Endothelial cell of umbilical vein (primary cell): ENCODE data around the gene MED6. TPM values are rescaled to one million over a fixed set of nuclear protein-coding genes. Genes with fewer than 3 reads are reported as not detected.

ENCODE experiments used
- BruUV-seq: library from RNA; stranded (reverse); fragments of 400-500 nt; replicated peaks from 2 replicates; lab custom pipeline; 2021; lab: Mats Ljungman, UMichigan
- CTCF ChIA-PET: fragments of 300-600, 350-600 bp; sonication (Branson Sonifier 250); formaldehyde crosslinking; loops from one replicate; lab custom pipeline; 2021; ENCODE audit warnings: antibody characterized with exemption, inconsistent platforms; lab: Charles Lee
- POLR2A ChIA-PET: fragments of 300-600, 350-600 bp; sonication (Branson Sonifier 250); formaldehyde crosslinking; loops from one replicate; lab custom pipeline; 2021; ENCODE audit warnings: antibody characterized with exemption, inconsistent platforms; lab: Charles Lee
- DNase-seq: peaks from one replicate; pipeline ENCODE4 v3.0.0-alpha.2; 2011; ENCODE audit warnings: low read depth, low spot score
- FAIRE-seq: peaks from 2 replicates; lab custom pipeline; 2011; peaks lifted over from hg19 to GRCh38; lab: Jason Lieb, UNC
- H2AFZ ChIP-seq: 2 replicates; pipeline ENCODE4 v1.6.0; 2012; ENCODE audit warnings: low read depth, low read length, control low read depth, inconsistent platforms
- H3K27ac ChIP-seq: 2 replicates; pipeline ENCODE4 v1.5.1; 2011; ENCODE audit warnings: low read depth, mild to moderate bottlenecking, control low read depth, low read length, moderate library complexity; ENCODE audit not compliant: insufficient read depth
- H3K27me3 ChIP-seq, 2 experiments: 2 replicates each; pipeline versions ENCODE4 v1.6.0 to v1.6.1; 2011; ENCODE audit warnings: low read length in 2 of 2, mixed read lengths in 1 of 2; ENCODE audit not compliant: control insufficient read depth in 2 of 2, insufficient read depth in 2 of 2
- H3K36me3 ChIP-seq, 2 experiments: 2 replicates in 1 of 2; 3 replicates in 1 of 2; pipeline ENCODE4 v1.5.1; 2011; ENCODE audit warnings: low read length in 2 of 2, mild to moderate bottlenecking in 1 of 2, moderate library complexity in 1 of 2; ENCODE audit not compliant: control insufficient read depth in 2 of 2, insufficient read depth in 2 of 2; ENCODE audit errors: extremely low read depth in 1 of 2
- H3K4me1 ChIP-seq: 3 replicates; pipeline ENCODE4 v1.5.1; 2011; ENCODE audit warnings: mild to moderate bottlenecking, low read length; ENCODE audit not compliant: control insufficient read depth, insufficient read depth; ENCODE audit errors: extremely low read depth
- H3K4me2 ChIP-seq: 2 replicates; pipeline ENCODE4 v1.6.1; 2011; ENCODE audit warnings: low read length, control low read depth, mixed read lengths; ENCODE audit not compliant: insufficient read depth
- H3K4me3 ChIP-seq, 3 experiments: fragments of 200-600 bp in 1 of 3; sonication (generic), shearing (Covaris generic) in 1 of 3; replicated peaks in 1 of 3; 2 replicates each; pipeline ENCODE4 v1.5.1; 2011 to 2016; ENCODE audit warnings: control low read depth in 3 of 3, low read length in 3 of 3, mild to moderate bottlenecking in 2 of 3, inconsistent platforms in 1 of 3, low read depth in 1 of 3, moderate library complexity in 1 of 3; ENCODE audit not compliant: insufficient read depth in 1 of 3
- H3K79me2 ChIP-seq: 2 replicates; pipeline ENCODE4 v1.6.0; 2012; ENCODE audit warnings: low read length, inconsistent platforms; ENCODE audit not compliant: control insufficient read depth, insufficient read depth
- H3K9ac ChIP-seq: replicated peaks from 2 replicates; pipeline ENCODE3; 2011; ENCODE audit warnings: low read length, control low read depth; ENCODE audit not compliant: insufficient read depth; ENCODE audit errors: extremely low read depth
- H3K9me1 ChIP-seq: replicated peaks from 3 replicates; pipeline ENCODE4 v1.6.0; 2011; ENCODE audit warnings: mild to moderate bottlenecking, low read length; ENCODE audit not compliant: control insufficient read depth, insufficient read depth; ENCODE audit errors: extremely low read depth
- H3K9me3 ChIP-seq: replicated peaks from 2 replicates; pipeline ENCODE4 v1.5.1; 2012; ENCODE audit warnings: low read length, inconsistent platforms; ENCODE audit not compliant: control insufficient read depth, insufficient read depth
- H4K20me1 ChIP-seq: replicated peaks from 2 replicates; pipeline ENCODE3; 2011; ENCODE audit warnings: mild to moderate bottlenecking, low read length; ENCODE audit not compliant: control insufficient read depth, insufficient read depth; ENCODE audit errors: extremely low read depth
- EZH2 ChIP-seq: IDR thresholded peaks from 2 replicates; pipeline ENCODE4 v1.6.1; 2012; ENCODE audit warnings: borderline replicate concordance, low read depth, mild to moderate bottlenecking, moderate library complexity, low read length, inconsistent platforms; ENCODE audit not compliant: severe bottlenecking
- FOS ChIP-seq: IDR thresholded peaks from 2 replicates; pipeline ENCODE4 v1.6.1; 2011; ENCODE audit warnings: mild to moderate bottlenecking, low read length, moderate library complexity, borderline replicate concordance; ENCODE audit not compliant: insufficient read depth
- GATA2 ChIP-seq: IDR thresholded peaks from 2 replicates; pipeline ENCODE4 v1.7.0; 2011; ENCODE audit warnings: low read depth, mild to moderate bottlenecking, moderate library complexity, mixed read lengths, low read length; ENCODE audit not compliant: insufficient read length, insufficient read depth
- JUN ChIP-seq: IDR thresholded peaks from 2 replicates; pipeline ENCODE4 v1.6.1; 2011; ENCODE audit warnings: borderline replicate concordance, low read depth; ENCODE audit not compliant: insufficient read length, insufficient read depth
- MYC ChIP-seq: IDR thresholded peaks from one replicate; pipeline ENCODE4 v1.6.1; 2011; ENCODE audit warnings: mild to moderate bottlenecking, low read depth, low read length
- POLR2A ChIP-seq: IDR thresholded peaks from 2 replicates; pipeline ENCODE4 v1.6.1; 2012; ENCODE audit warnings: low read depth, mild to moderate bottlenecking, control low read depth, low read length
- POLR2AphosphoS5 ChIP-seq: IDR thresholded peaks from 2 replicates; pipeline ENCODE4 v1.6.1; 2012; ENCODE audit warnings: low read depth, mild to moderate bottlenecking, control low read depth, low read length, moderate library complexity; ENCODE audit not compliant: insufficient read depth
- dilution Hi-C: fragments of 300-500 bp; cut with MboI; formaldehyde crosslinking; loops from one replicate; pipeline ENCODE4 v1.15.0; 2019; ENCODE audit warnings: low sequenced_read_pairs; ENCODE audit not compliant: extremely low pct_ligation_motif_present
- intact Hi-C: fragments of 100-400 bp; cut with micrococcal nuclease; formaldehyde crosslinking; loops from one replicate; pipeline ENCODE4 v1.10.0; 2022
- polyA plus RNA-seq, 4 experiments: library from polyadenylated mRNA; depleted of rRNA in 3 of 4; stranded (reverse) in 3 of 4; unstranded in 1 of 4; fragments of >200 nt; gene quantifications; 2 replicates each; pipeline versions ENCODE4 v1.2.1 to v1.2.3, GENCODE V29; 2011 to 2012; ENCODE audit warnings: missing spikeins in 1 of 4
- total RNA-seq: library from RNA; stranded (reverse); gene quantifications from 2 replicates; pipeline ENCODE4 v1.2.3, GENCODE V29; 2021
- TF ChIP-seq, protein P1 (sequence below): IDR thresholded peaks from 2 replicates; pipeline ENCODE4 v1.6.1; 2011; ENCODE audit not compliant: insufficient read depth, insufficient read length
- TF ChIP-seq, protein P2 (sequence below), 2 donors: IDR thresholded peaks; 1 replicate in 1 of 2; 2 replicates in 1 of 2; pipeline ENCODE4 v1.5.1; 2011; ENCODE audit warnings: low read length in 2 of 2, mild to moderate bottlenecking in 2 of 2, moderate library complexity in 2 of 2, control low read depth in 1 of 2, inconsistent platforms in 1 of 2, low read depth in 1 of 2; ENCODE audit not compliant: insufficient read depth in 1 of 2; ENCODE audit errors: extremely low read depth in 1 of 2

The MED6 gene
- total and polyA plus RNA-seq, 2 donors (not counting 3 experiments of a cell fraction or from before 2014, with no cell fraction given): 22.8 to 41.5 TPM

DNA sequence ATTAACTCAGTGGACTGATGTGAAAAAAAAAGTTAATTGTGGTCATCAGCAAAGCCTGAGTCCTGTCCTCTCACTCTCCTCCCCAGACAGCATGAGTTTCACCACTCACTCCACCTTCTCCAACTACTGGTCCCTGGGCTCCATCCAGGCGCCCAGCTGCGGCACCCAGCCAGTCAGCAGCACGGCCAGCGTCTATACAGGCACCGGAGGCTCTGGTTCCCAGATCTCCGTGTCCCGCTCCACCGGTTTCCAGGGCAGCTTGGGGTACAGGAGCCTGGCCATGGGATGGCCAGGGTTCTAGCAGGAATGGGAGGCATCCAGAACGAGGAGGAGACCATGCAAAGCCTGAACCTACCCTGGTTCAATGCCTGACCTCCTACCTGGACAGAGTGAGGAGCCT lies 6.0 kb downstream of the MED6 start:
- H3K27ac ChIP-seq: no peak overlapping the region
- CTCF ChIA-PET: interaction anchor here (0.6 to 0.9 kb wide), 2 partner anchors 18 to 27 kb away, joined by 3 to 4 read pairs; no protein-coding TSS in a partner anchor
- intact Hi-C loops (no loop called here), dilution Hi-C loops (no loop called here)
- H3K9me1 ChIP-seq: no peaks in the 10 kb centered on the region
- no peaks in the 10 kb centered on the region for H3K27me3 ChIP-seq
- peaks cover 2 to 25% of the 10 kb centered on the region in 2 experiments for H3K36me3 ChIP-seq
- H3K79me2 ChIP-seq: peaks cover 26% of the 10 kb centered on the region
- no peaks in the 10 kb centered on the region for H4K20me1 ChIP-seq
- no TSS peak for BruUV-seq
- no peak overlapping the region for H3K4me3 ChIP-seq
- no peaks in the 10 kb centered on the region for H3K9me3 ChIP-seq
- TF ChIP-seq POLR2A (no peak), FOS (no peak), POLR2AphosphoS5 (no peak)
- TF ChIP-seq, protein P1, sequence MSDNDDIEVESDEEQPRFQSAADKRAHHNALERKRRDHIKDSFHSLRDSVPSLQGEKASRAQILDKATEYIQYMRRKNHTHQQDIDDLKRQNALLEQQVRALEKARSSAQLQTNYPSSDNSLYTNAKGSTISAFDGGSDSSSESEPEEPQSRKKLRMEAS: no peak
- H3K4me2 ChIP-seq: no peak overlapping the region
- POLR2A ChIA-PET: no interaction called here
- peaks cover 6% of the 10 kb centered on the region for H3K4me1 ChIP-seq
- no peak overlapping the region for H2AFZ ChIP-seq
- no peak overlapping the region for H3K9ac ChIP-seq
- FAIRE-seq (no peak), DNase-seq (no peak)

DNA sequence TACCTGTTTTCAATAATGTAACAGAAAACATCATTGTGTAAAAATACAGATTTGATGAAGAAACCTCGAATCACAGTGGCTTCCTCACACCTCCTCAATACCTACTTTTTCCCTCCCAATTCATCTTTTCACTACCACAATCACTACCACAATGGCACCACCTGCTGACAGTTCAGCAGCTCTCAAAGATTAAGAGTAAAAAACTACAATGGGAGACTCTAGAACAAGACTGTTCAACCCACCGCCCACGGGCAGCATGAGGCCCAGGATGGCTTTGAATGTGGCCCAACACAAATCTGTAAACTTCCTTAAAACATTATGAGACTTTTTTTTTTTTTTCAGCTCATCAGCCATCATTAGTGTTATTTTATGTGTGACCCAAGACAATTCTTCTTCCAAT lies 15.2 kb downstream of the MED6 start:
- Histone ChIP-seq H2AFZ (no peak overlapping the region), H3K36me3 (peaks cover 8 to 14% of the 10 kb centered on the region in 2 experiments), H3K4me1 (no peaks in the 10 kb centered on the region), H3K27ac (no peak overlapping the region), H3K27me3 (no peaks in the 10 kb centered on the region), H4K20me1 (no peaks in the 10 kb centered on the region), H3K9ac (no peak overlapping the region), H3K9me1 (no peaks in the 10 kb centered on the region), H3K79me2 (no peaks in the 10 kb centered on the region), H3K4me3 (no peak overlapping the region), H3K9me3 (no peaks in the 10 kb centered on the region), H3K4me2 (no peak overlapping the region)
- ChIA-PET POLR2A (no interaction called here), CTCF (interaction anchor here (1.2 kb wide), 1 partner anchor 17 kb away, joined by 3 read pairs; no protein-coding TSS in a partner anchor)
- no peak for FAIRE-seq
- TF ChIP-seq JUN (no peak), FOS (no peak), POLR2A (no peak), POLR2AphosphoS5 (no peak), EZH2 (no peak), GATA2 (no peak), MYC (no peak)
- TF ChIP-seq, protein P2, sequence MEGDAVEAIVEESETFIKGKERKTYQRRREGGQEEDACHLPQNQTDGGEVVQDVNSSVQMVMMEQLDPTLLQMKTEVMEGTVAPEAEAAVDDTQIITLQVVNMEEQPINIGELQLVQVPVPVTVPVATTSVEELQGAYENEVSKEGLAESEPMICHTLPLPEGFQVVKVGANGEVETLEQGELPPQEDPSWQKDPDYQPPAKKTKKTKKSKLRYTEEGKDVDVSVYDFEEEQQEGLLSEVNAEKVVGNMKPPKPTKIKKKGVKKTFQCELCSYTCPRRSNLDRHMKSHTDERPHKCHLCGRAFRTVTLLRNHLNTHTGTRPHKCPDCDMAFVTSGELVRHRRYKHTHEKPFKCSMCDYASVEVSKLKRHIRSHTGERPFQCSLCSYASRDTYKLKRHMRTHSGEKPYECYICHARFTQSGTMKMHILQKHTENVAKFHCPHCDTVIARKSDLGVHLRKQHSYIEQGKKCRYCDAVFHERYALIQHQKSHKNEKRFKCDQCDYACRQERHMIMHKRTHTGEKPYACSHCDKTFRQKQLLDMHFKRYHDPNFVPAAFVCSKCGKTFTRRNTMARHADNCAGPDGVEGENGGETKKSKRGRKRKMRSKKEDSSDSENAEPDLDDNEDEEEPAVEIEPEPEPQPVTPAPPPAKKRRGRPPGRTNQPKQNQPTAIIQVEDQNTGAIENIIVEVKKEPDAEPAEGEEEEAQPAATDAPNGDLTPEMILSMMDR (IDR thresholded peaks at IDR 0.05; ENCODE audit: extremely low read depth in 1 of 2, insufficient read depth in 1 of 2, low read depth in 1 of 2, low read length in 2 of 2): no peak
- TF ChIP-seq, protein P1: no peak
- intact Hi-C loops: loop anchor here (10.0 kb wide), 1 partner anchor 250 kb away; no protein-coding TSS in a partner anchor
- dilution Hi-C loops: no loop called here
- DNase-seq: no peak
- BruUV-seq: no TSS peak
